ENCODE results near the gene DYNC2I2.
A peak's percentile ranks its signal among the peaks of the same experiment; 100 is the strongest.
"Not testable (repeated sequence)": the region's sequence is repeated elsewhere in the genome, so short reads cannot be mapped to it uniquely, and the experiment has no call there.

DYNC2I2 gene

GRCh38 chr9:128654481-128654880 is 2.2 kb downstream of the DYNC2I2 start:
- DNase-seq (ENCODE audit: low spot score): no peak
- TF ChIP-seq CTCF (IDR thresholded peaks at IDR 0.05; ENCODE audit: extremely low read depth, missing control alignments): no peak

DNA sequence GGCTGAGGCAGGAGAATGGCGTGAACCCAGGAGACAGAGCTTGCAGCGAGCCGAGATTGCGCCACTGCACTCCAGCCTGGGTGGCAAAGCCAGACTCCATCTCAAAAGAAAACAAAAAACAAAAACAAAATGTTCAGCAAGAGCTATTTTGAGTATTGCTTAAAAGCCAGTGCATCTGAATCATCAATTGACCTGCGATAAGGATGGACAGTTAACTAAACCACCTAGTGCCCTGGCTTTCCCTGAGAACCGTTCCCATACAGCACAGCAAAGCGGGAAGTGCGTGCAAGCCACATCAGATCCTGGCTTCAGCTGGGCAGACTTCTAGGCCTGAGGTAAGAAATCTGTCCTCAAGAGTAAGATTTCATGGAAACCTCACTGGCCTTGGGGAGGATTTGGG is 2.7 kb downstream of the DYNC2I2 start:
- DNase-seq (ENCODE audit: low spot score): no peak
- no peak for TF ChIP-seq CTCF (IDR thresholded peaks at IDR 0.05; ENCODE audit: extremely low read depth, missing control alignments)

DNA sequence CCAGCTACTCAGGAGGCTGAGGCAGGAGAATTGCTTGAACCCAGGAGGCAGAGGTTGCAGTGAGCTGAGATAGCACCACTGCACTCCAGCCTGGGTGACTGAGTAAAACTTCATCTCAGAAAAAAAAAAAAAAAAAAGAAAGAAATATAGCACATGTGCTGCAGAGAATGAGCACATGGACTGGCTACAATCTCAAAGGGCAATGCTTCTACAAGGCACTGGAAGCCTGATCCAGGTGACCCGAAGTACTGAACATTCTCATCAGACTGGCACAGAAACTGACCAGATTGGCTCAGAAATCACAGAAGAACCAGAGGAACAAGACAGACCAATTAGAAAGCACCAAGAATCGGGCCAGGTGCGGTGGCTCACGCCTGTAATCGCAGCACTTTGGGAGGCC is 4.8 kb downstream of the DYNC2I2 start:
- no peak for TF ChIP-seq CTCF (IDR thresholded peaks at IDR 0.05; ENCODE audit: extremely low read depth, missing control alignments)
- DNase-seq (ENCODE audit: low spot score): no peak

DNA sequence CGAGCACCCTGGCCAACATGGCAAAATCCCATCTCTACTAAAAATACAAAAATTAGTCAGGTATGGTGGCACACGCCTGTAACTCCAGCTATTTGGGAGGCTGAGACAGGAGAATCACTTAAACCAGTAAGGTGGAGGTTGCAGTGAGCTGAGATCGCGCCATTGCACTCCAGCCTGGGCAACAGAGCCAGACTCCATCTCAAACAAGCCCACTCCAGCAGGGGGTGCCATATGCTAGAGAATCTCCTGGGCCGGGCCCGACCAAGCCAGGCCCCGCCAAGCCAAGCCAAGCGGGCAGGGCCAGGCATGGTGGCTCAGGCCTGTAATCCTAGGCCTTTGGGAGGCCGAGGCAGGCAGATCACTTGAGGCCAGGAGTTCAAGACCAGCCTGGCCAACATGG is 8.4 kb downstream of the DYNC2I2 start:
- DNase-seq (ENCODE audit: low spot score): not testable (repeated sequence)

- TF ChIP-seq CTCF (IDR thresholded peaks at IDR 0.05; ENCODE audit: extremely low read depth, missing control alignments): no peak
- peak; percentile 81 for DNase-seq (ENCODE audit: low spot score)
These were observed 12.9 kb downstream of the DYNC2I2 start for GRCh38 chr9:128643519-128644300.

DNA sequence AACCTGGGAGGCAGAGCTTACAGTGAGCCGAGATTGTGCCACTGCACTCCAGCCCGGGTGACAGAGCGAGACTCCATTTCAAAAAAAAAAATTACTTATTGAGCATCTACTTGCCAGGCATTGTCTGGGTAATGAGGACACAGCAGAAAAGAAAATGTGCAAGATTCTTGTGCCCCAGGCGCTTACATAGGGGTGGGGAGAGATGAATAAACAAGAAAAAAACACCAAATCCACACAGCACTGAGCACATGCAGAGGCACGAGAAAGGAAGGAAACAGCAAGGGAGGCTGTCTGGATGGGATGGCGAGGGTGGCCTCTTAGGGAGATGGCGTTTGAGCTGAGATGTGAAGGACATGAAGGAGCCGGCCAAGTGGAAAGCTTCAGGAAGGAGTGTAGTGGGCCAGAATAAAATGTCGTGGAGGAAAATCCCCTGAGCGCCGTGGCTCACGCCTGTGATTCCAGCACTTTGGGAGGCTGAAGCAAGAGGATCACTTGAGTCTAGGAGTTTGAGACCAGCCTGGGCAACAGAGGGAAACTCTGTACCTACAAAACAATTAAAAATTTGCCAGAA is 13.9 kb downstream of the DYNC2I2 start:
- no peak for TF ChIP-seq CTCF (IDR thresholded peaks at IDR 0.05; ENCODE audit: extremely low read depth, missing control alignments)
- DNase-seq (ENCODE audit: low spot score): no peak

DNA sequence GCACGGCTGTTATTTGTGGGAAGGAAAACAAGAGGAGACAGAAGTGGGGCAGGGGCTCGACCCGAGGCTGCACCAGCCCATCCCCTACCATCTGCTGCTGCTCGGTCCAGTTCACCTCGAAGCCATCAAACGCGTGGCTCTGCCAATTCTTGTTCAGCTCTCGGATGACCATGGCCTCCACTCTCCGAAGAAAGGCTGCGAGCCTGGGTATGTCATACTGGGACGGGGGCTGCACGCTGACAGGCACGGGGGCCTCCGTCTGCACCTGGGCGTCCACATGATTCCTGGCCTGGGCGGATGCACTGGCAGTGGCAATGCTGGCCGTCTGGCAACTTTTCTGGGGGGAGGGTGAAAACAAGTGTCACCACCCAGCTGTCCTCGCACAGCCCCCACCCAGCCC is 16.0 kb downstream of the DYNC2I2 start:
- TF ChIP-seq CTCF (IDR thresholded peaks at IDR 0.05; ENCODE audit: extremely low read depth, missing control alignments): no peak
- DNase-seq (ENCODE audit: low spot score): no peak

DNA sequence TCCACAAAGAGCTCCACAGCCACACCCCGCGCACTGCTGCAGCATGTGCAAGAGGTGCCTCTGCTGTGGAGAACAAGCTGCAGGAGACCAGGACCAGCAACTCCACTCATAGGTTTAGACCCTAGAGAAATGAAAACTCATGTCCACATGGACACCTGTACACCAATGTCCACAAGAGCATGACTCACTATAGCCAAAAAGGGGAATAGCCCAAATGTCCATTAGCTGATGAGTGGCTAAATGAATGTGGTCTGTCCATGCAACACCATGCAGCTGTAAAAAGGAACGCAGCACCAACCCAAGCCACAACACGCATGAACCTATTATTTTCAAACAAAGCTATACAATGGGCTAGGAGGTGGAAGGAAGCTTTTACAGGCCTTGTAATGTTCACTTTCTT is 18.1 kb downstream of the DYNC2I2 start:
- TF ChIP-seq CTCF (IDR thresholded peaks at IDR 0.05; ENCODE audit: extremely low read depth, missing control alignments): no peak

More for the DNA sequence above, 18.1 kb downstream of the DYNC2I2 start:
- DNase-seq (ENCODE audit: low spot score): no peak
